Transverse colon (tissue), 3 donors: ENCODE measurements around the gene KIF25.

Source experiments
- POLR2A ChIP-seq: fragments of 450-650 bp; IDR thresholded peaks from one replicate; pipeline ENCODE4 v1.6.1; 2016; ENCODE audit warnings: antibody characterized with exemption, mild to moderate bottlenecking, moderate library complexity
- POLR2AphosphoS5 ChIP-seq, 3 donors: sonication (generic); formaldehyde crosslinking; IDR thresholded peaks; one replicate each; pipeline ENCODE4 v1.6.1; 2016; ENCODE audit warnings: antibody characterized with exemption in 3 of 3

DNA sequence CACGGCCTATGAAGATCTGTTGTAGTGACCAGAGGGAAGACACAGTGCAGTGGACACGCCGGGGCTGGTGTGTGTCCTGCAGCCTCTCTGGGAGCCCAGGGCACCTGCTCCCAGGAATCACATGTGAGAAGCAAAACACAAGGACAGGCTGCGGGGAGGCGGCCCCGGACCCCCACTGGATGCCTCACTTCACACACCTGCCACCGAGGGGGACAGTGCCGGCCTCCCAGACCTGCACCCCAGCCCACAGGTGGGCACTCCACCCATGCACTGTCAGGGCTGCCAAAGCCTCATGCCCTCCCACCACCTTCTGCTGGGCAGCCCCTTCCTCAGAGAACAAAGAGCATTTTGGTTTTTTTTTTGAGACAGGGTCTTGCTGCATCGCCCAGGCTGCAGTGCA lies 54.2 kb downstream of the KIF25 start:
- TF ChIP-seq POLR2A (no peak), POLR2AphosphoS5 (IDR thresholded peaks at IDR 0.05) (no peak)
